ENCODE data around the gene SERPINF2. TPM values are rescaled to one million over a fixed set of nuclear protein-coding genes. Genes with fewer than 3 reads are reported as not detected.

Gene SERPINF2
- total RNA-seq, 1 experiment from 2014 or later = 0.68 TPM

- Histone ChIP-seq H2BK15ac (ENCODE audit: low read depth, low read length) (no peak overlapping the region), H2BK120ac (ENCODE audit: low read depth, low read length, poor library complexity, severe bottlenecking) (no peak overlapping the region), H3K18ac (ENCODE audit: insufficient read length, low read depth, low read length) (no peak overlapping the region), H3K23ac (ENCODE audit: insufficient read length, low read depth, low read length) (no peak overlapping the region), H3K9me3 (ENCODE audit: control insufficient read depth, low read depth, low read length) (no peaks in the 10 kb centered on the region), H3K4ac (ENCODE audit: low read depth, low read length) (no peak overlapping the region), H2AK5ac (ENCODE audit: insufficient read length, low read length) (no peak overlapping the region), H2BK5ac (ENCODE audit: insufficient read length, low read length) (no peak overlapping the region), H2AFZ (ENCODE audit: low read length) (no peak overlapping the region), H2BK12ac (ENCODE audit: insufficient read length, low read depth, low read length) (no peak overlapping the region), H3K23me2 (ENCODE audit: insufficient read length, low read depth, low read length, poor library complexity, severe bottlenecking) (no peaks in the 10 kb centered on the region), H3K9ac (ENCODE audit: extremely low read depth, insufficient read length, low read length) (no peak overlapping the region), H3K4me1 (ENCODE audit: insufficient read depth, low read length) (no peaks in the 10 kb centered on the region), H3K27ac (ENCODE audit: insufficient read length, low read depth, low read length) (no peak overlapping the region), H3K56ac (ENCODE audit: insufficient read length, low read depth, low read length) (no peak overlapping the region), H3K27me3 (ENCODE audit: insufficient read depth, low read length) (no peaks in the 10 kb centered on the region), H3K79me2 (ENCODE audit: insufficient read depth, low read length) (no peaks in the 10 kb centered on the region), H3K79me1 (ENCODE audit: insufficient read depth, low read depth, low read length, poor library complexity, severe bottlenecking) (no peaks in the 10 kb centered on the region), H4K8ac (replicated peaks; ENCODE audit: insufficient read length, low read depth, low read length) (no peak overlapping the region), H3T11ph (ENCODE audit: low read length) (no peak overlapping the region), H4K91ac (ENCODE audit: insufficient read length, low read depth, low read length) (no peak overlapping the region), H3K4me2 (ENCODE audit: insufficient read depth, insufficient read length, low read length) (no peak overlapping the region), H4K5ac (ENCODE audit: insufficient read length, low read depth, low read length) (no peak overlapping the region), H4K20me1 (ENCODE audit: control insufficient read depth, insufficient read depth, insufficient read length) (no peaks in the 10 kb centered on the region), H3K14ac (ENCODE audit: insufficient read depth, low read length) (no peak overlapping the region), H2BK20ac (ENCODE audit: low read depth, low read length, poor library complexity, severe bottlenecking) (no peak overlapping the region)
- no peak for DNase-seq
- H3K9me3 Mint-ChIP-seq = no peaks in the 10 kb centered on the region
- no peaks in the 10 kb centered on the region for H3K27me3 Mint-ChIP-seq (ENCODE audit: low read depth)
- no peak overlapping the region for H3K27ac Mint-ChIP-seq
- H3K4me1 Mint-ChIP-seq = no peaks in the 10 kb centered on the region
- no peak for TF ChIP-seq CTCF (conservative IDR thresholded peaks at IDR 0.05)
- H3K36me3 Mint-ChIP-seq (ENCODE audit: insufficient read depth in 1 of 3, low read depth in 3 of 3) = peaks cover 12 to 56% (median 24%) of the 10 kb centered on the region in 3 experiments; a peak in 6 of 7 replicates
- no peak overlapping the region for H3K4me3 Mint-ChIP-seq
- WGBS (ENCODE audit: extremely low coverage, insufficient read length, low lambda C conversion rate) = no CpG with 5 or more reads among the region's 1 CpG
Measured at GRCh38 chr17:1796800-1797199, 54.1 kb downstream of the SERPINF2 start.
